ENCODE data around the gene SYNPO.

The SYNPO gene

GRCh38 chr5:150599917-150600511 lies 40.4 kb upstream of the SYNPO start:
- peaks cover 9% of the 10 kb centered on the region for H3K4me1 ChIP-seq (ENCODE audit: control insufficient read depth, insufficient read depth, low read length, unreplicated experiment)
- no peaks in the 10 kb centered on the region for H3K27me3 ChIP-seq (ENCODE audit: insufficient read depth, low read length)
- no peak overlapping the region for H2AFZ ChIP-seq (ENCODE audit: low read length, unreplicated experiment)
- H3K4me3 ChIP-seq (ENCODE audit: low read depth, low read length): no peak overlapping the region
- H3K27ac ChIP-seq (ENCODE audit: low read depth, low read length): no peak overlapping the region
- no peaks in the 10 kb centered on the region for H3K79me2 ChIP-seq (ENCODE audit: control insufficient read depth, insufficient read depth, low read length, unreplicated experiment)
- no peaks in the 10 kb centered on the region for H3K36me3 ChIP-seq (ENCODE audit: insufficient read depth, low read length)

- peaks cover 9% of the 10 kb centered on the region for H3K4me1 ChIP-seq (ENCODE audit: control insufficient read depth, insufficient read depth, low read length, unreplicated experiment)
- H3K79me2 ChIP-seq (ENCODE audit: control insufficient read depth, insufficient read depth, low read length, unreplicated experiment): no peaks in the 10 kb centered on the region
- no peaks in the 10 kb centered on the region for H3K36me3 ChIP-seq (ENCODE audit: insufficient read depth, low read length)
- H2AFZ ChIP-seq (ENCODE audit: low read length, unreplicated experiment): no peak overlapping the region
- H3K27me3 ChIP-seq (ENCODE audit: insufficient read depth, low read length): no peaks in the 10 kb centered on the region
- H3K4me3 ChIP-seq (ENCODE audit: low read depth, low read length): no peak overlapping the region
- no peak overlapping the region for H3K27ac ChIP-seq (ENCODE audit: low read depth, low read length)
These were observed 39.6 kb upstream of the SYNPO start for GRCh38 chr5:150600616-150601490.

- Histone ChIP-seq H3K27ac (ENCODE audit: low read depth, low read length) (no peak overlapping the region), H3K36me3 (ENCODE audit: insufficient read depth, low read length) (no peaks in the 10 kb centered on the region), H3K27me3 (ENCODE audit: insufficient read depth, low read length) (no peaks in the 10 kb centered on the region), H3K4me3 (ENCODE audit: low read depth, low read length) (no peak overlapping the region), H3K79me2 (ENCODE audit: control insufficient read depth, insufficient read depth, low read length, unreplicated experiment) (no peaks in the 10 kb centered on the region), H3K4me1 (ENCODE audit: control insufficient read depth, insufficient read depth, low read length, unreplicated experiment) (peaks cover 9% of the 10 kb centered on the region), H2AFZ (ENCODE audit: low read length, unreplicated experiment) (no peak overlapping the region)
These were observed 38.7 kb upstream of the SYNPO start for GRCh38 chr5:150601491-150602345.

DNA sequence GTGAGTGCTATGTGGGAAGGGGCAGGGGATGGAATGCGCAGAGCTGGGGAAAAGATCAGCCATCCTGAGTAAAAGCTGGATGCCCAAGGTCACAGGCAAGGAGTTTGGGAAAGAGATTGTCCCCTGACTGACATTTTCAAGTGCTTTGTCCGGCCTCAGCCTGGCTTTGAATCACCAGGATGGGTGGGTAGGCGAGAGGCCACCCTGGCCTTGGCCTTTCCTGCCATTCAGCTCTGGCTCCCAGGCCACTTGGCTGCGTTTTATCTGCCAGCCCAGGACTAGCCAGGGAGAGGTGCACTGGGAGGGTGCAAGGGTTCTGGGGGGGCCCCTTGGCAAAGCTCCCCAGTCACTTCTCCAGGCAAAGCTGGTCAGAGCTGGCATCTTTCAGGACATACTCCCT lies 37.4 kb upstream of the SYNPO start:
- no peaks in the 10 kb centered on the region for H3K36me3 ChIP-seq (ENCODE audit: insufficient read depth, low read length)
- H2AFZ ChIP-seq (ENCODE audit: low read length, unreplicated experiment): no peak overlapping the region
- H3K4me1 ChIP-seq (ENCODE audit: control insufficient read depth, insufficient read depth, low read length, unreplicated experiment): peaks cover 9% of the 10 kb centered on the region
- H3K4me3 ChIP-seq (ENCODE audit: low read depth, low read length): no peak overlapping the region
- no peaks in the 10 kb centered on the region for H3K79me2 ChIP-seq (ENCODE audit: control insufficient read depth, insufficient read depth, low read length, unreplicated experiment)
- H3K27me3 ChIP-seq (ENCODE audit: insufficient read depth, low read length): no peaks in the 10 kb centered on the region
- no peak overlapping the region for H3K27ac ChIP-seq (ENCODE audit: low read depth, low read length)

- Histone ChIP-seq H3K4me1 (ENCODE audit: control insufficient read depth, insufficient read depth, low read length, unreplicated experiment) (peaks cover 9% of the 10 kb centered on the region), H2AFZ (ENCODE audit: low read length, unreplicated experiment) (no peak overlapping the region), H3K4me3 (ENCODE audit: low read depth, low read length) (no peak overlapping the region), H3K79me2 (ENCODE audit: control insufficient read depth, insufficient read depth, low read length, unreplicated experiment) (no peaks in the 10 kb centered on the region), H3K27ac (ENCODE audit: low read depth, low read length) (no peak overlapping the region), H3K36me3 (ENCODE audit: insufficient read depth, low read length) (no peaks in the 10 kb centered on the region), H3K27me3 (ENCODE audit: insufficient read depth, low read length) (no peaks in the 10 kb centered on the region)
These were observed 37.0 kb upstream of the SYNPO start for GRCh38 chr5:150603491-150603890.

DNA sequence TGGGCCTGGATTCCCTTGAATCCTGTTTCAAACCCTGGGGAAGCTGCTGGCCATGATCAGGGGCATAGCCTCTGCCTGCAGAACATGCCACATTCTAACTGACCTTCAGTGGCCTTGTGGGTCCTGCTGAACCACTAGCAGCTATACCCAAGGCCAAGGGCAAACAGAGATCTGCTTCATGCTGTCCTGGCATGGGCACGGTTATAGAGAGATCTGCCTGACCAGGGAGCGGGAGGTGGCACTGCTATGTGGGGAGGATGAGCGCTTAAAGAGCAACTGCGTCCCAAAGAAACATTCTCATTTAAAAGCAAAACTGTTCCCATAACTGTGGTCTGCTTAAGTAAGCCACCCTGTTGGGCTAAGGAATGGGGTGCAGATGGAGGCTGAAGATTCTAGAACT lies 36.5 kb upstream of the SYNPO start:
- no peak overlapping the region for H3K27ac ChIP-seq (ENCODE audit: low read depth, low read length)
- H2AFZ ChIP-seq (ENCODE audit: low read length, unreplicated experiment): no peak overlapping the region
- no peaks in the 10 kb centered on the region for H3K27me3 ChIP-seq (ENCODE audit: insufficient read depth, low read length)
- no peaks in the 10 kb centered on the region for H3K36me3 ChIP-seq (ENCODE audit: insufficient read depth, low read length)
- H3K4me3 ChIP-seq (ENCODE audit: low read depth, low read length): no peak overlapping the region
- H3K4me1 ChIP-seq (ENCODE audit: control insufficient read depth, insufficient read depth, low read length, unreplicated experiment): peaks cover 9% of the 10 kb centered on the region
- no peaks in the 10 kb centered on the region for H3K79me2 ChIP-seq (ENCODE audit: control insufficient read depth, insufficient read depth, low read length, unreplicated experiment)

DNA sequence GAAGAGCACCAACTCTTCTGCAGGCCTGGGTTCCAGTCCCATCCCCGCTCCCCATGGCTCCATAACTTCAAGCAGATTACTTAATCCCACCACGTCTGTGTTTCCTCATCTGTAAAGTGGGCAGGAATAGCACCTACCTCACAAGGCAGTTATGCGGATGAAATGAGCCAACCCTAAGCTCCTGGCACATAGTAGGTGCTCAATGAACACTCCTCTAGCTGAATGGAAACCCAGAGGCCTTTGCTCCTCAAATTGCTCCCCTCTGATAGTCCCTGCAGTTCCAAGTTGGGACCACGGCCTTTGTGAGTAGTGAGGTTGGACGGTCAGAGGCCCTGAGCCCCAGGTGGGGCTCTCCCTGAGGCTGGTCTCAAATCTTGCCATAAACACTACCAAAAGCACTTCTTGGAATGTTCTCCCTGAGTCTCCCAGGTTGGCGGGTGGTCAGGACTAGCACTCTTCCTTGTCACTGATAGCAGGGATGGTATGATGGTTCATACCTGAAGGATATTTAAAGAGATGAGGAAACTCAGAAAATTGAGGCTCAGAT lies 35.5 kb upstream of the SYNPO start:
- no peak overlapping the region for H2AFZ ChIP-seq (ENCODE audit: low read length, unreplicated experiment)
- peaks cover 5% of the 10 kb centered on the region for H3K4me1 ChIP-seq (ENCODE audit: control insufficient read depth, insufficient read depth, low read length, unreplicated experiment)
- no peaks in the 10 kb centered on the region for H3K79me2 ChIP-seq (ENCODE audit: control insufficient read depth, insufficient read depth, low read length, unreplicated experiment)
- H3K4me3 ChIP-seq (ENCODE audit: low read depth, low read length): no peak overlapping the region
- H3K27me3 ChIP-seq (ENCODE audit: insufficient read depth, low read length): no peaks in the 10 kb centered on the region
- H3K27ac ChIP-seq (ENCODE audit: low read depth, low read length): no peak overlapping the region
- H3K36me3 ChIP-seq (ENCODE audit: insufficient read depth, low read length): no peaks in the 10 kb centered on the region

DNA sequence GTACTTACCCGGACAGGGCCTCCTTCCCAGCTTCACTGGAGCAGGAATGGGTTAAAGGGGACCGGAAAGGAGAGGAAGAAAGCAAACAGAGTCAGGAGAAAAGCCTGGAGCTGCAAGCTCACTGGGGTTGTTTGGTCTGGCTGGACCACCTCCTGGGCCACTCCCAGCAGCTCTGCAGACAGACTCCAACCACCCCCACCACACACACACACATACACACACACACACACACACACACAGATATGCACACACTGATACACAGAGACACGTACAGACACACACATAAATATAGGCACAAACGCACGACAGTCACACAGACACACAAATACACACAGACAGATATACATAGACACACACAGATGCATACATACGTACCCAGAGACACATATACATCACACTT lies 34.9 kb upstream of the SYNPO start:
- Histone ChIP-seq H3K36me3 (ENCODE audit: insufficient read depth, low read length) (no peaks in the 10 kb centered on the region), H3K27me3 (ENCODE audit: insufficient read depth, low read length) (no peaks in the 10 kb centered on the region), H3K79me2 (ENCODE audit: control insufficient read depth, insufficient read depth, low read length, unreplicated experiment) (no peaks in the 10 kb centered on the region), H3K4me1 (ENCODE audit: control insufficient read depth, insufficient read depth, low read length, unreplicated experiment) (peaks cover under 1% of the 10 kb centered on the region), H3K27ac (ENCODE audit: low read depth, low read length) (no peak overlapping the region), H2AFZ (ENCODE audit: low read length, unreplicated experiment) (no peak overlapping the region), H3K4me3 (ENCODE audit: low read depth, low read length) (no peak overlapping the region)

DNA sequence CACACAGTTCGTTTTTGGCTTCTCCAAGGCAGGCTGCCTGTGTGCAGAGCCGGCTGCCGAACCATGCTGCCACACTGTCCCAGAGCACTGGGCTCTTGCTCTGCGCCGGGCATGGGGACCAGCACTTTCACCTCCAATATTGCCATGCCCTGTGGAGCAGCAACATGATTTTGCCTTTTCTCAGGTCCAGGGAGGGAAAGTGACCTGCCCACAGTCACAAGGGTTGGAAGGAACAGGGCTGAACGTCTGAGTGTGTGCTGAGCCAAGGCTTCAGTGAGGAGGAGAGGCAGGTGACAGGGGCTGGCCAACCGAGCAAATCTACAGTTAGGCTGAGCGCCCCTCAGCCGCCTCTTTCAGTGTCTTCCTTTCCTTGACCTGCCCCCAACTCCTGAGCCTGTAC lies 34.0 kb upstream of the SYNPO start:
- H3K79me2 ChIP-seq (ENCODE audit: control insufficient read depth, insufficient read depth, low read length, unreplicated experiment): no peaks in the 10 kb centered on the region
- no peak overlapping the region for H2AFZ ChIP-seq (ENCODE audit: low read length, unreplicated experiment)
- no peaks in the 10 kb centered on the region for H3K4me1 ChIP-seq (ENCODE audit: control insufficient read depth, insufficient read depth, low read length, unreplicated experiment)
- no peak overlapping the region for H3K4me3 ChIP-seq (ENCODE audit: low read depth, low read length)
- H3K36me3 ChIP-seq (ENCODE audit: insufficient read depth, low read length): no peaks in the 10 kb centered on the region
- H3K27ac ChIP-seq (ENCODE audit: low read depth, low read length): no peak overlapping the region
- no peaks in the 10 kb centered on the region for H3K27me3 ChIP-seq (ENCODE audit: insufficient read depth, low read length)

DNA sequence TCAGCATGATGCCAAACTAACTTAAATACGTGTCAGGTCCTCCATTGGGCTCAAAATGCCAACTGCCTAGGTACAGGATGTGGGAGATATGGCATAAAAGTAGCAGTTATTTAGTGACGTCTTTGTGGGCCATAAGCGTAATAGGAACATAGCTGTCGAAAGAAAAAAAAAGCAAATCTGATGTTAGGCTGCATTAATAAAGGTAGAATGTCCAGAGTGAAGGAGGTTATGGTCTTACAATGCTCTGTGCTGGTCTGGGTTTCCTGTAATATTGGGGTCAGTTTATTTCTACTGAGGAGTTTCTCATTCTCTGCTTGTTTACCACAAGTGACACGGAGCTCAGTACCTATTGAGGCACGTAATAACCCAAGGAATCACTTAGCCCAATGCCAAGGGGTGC lies 33.4 kb upstream of the SYNPO start:
- Histone ChIP-seq H3K27ac (ENCODE audit: low read depth, low read length) (no peak overlapping the region), H3K27me3 (ENCODE audit: insufficient read depth, low read length) (no peaks in the 10 kb centered on the region), H3K79me2 (ENCODE audit: control insufficient read depth, insufficient read depth, low read length, unreplicated experiment) (no peaks in the 10 kb centered on the region), H3K4me1 (ENCODE audit: control insufficient read depth, insufficient read depth, low read length, unreplicated experiment) (no peaks in the 10 kb centered on the region), H2AFZ (ENCODE audit: low read length, unreplicated experiment) (no peak overlapping the region), H3K4me3 (ENCODE audit: low read depth, low read length) (no peak overlapping the region), H3K36me3 (ENCODE audit: insufficient read depth, low read length) (no peaks in the 10 kb centered on the region)
